Measurements from ENCODE around the gene KLHL29.

DNA sequence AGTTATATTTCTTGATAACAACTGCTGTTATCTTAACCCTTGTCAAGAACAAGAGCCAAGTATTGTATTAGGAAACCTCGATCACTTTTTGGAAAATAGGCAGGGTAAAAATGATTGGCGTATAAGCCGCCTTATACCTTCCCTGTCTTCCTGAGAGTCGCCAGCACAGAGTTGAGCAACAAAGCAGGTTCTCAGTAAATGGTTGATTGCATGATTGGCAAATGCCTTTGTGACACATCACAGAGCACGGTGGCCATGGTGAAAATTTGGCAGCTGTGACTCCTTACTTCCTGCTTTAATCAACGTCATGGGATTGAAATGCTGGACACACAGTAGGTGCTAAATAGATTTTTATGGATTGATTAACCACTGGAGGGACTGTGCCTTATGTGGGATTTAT is 3.9 kb upstream of the KLHL29 start:
- TF ChIP-seq, protein P1, sequence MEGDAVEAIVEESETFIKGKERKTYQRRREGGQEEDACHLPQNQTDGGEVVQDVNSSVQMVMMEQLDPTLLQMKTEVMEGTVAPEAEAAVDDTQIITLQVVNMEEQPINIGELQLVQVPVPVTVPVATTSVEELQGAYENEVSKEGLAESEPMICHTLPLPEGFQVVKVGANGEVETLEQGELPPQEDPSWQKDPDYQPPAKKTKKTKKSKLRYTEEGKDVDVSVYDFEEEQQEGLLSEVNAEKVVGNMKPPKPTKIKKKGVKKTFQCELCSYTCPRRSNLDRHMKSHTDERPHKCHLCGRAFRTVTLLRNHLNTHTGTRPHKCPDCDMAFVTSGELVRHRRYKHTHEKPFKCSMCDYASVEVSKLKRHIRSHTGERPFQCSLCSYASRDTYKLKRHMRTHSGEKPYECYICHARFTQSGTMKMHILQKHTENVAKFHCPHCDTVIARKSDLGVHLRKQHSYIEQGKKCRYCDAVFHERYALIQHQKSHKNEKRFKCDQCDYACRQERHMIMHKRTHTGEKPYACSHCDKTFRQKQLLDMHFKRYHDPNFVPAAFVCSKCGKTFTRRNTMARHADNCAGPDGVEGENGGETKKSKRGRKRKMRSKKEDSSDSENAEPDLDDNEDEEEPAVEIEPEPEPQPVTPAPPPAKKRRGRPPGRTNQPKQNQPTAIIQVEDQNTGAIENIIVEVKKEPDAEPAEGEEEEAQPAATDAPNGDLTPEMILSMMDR (IDR thresholded peaks at IDR 0.05; ENCODE audit: poor library complexity): no peak
- no peak for TF ChIP-seq EZH2 (IDR thresholded peaks at IDR 0.05; ENCODE audit: borderline replicate concordance)

All from hepatocyte (in vitro differentiated cells).